Activated T-cell treated with anti-CD3 and anti-CD28 coated beads, Interleukin-2, amount 50 U/mL, for 4 hours (primary cell): ENCODE measurements around the gene KIAA1958. TPM values are rescaled to one million over a fixed set of nuclear protein-coding genes. Genes with fewer than 3 reads are reported as not detected.
"Not testable (repeated sequence)": the region's sequence is repeated elsewhere in the genome, so short reads cannot be mapped to it uniquely, and the experiment has no call there.

Experiments used
- ATAC-seq, 2 donors: fragments of 200-7000 bp; cut with Tn5 transposase; one replicate each; pipeline ENCODE4 v1.10.0; 2021
- DNase-seq: peaks from one replicate; pipeline ENCODE4 v3.0.0-alpha.2; 2020
- H3K27me3 Mint-ChIP-seq: one replicate; pipeline ENCODE4 v1.8.0; 2021; ENCODE audit warnings: low read depth, mixed read lengths
- H3K36me3 Mint-ChIP-seq: one replicate; pipeline ENCODE4 v1.8.0; 2022; ENCODE audit warnings: mixed read lengths; ENCODE audit not compliant: insufficient read depth
- H3K4me1 Mint-ChIP-seq: one replicate; pipeline ENCODE4 v1.8.0; 2021; ENCODE audit warnings: low read depth, mixed read lengths
- H3K4me3 Mint-ChIP-seq: one replicate; pipeline ENCODE4 v1.8.0; 2021; ENCODE audit warnings: mild to moderate bottlenecking, moderate library complexity, mixed read lengths
- H3K9me3 Mint-ChIP-seq: one replicate; pipeline ENCODE4 v1.8.0; 2021; ENCODE audit warnings: mixed read lengths
- total RNA-seq, 3 donors: library from RNA; stranded (reverse); gene quantifications; one replicate each; pipeline ENCODE4 v1.2.1, GENCODE V29; 2021

KIAA1958 gene
- total RNA-seq, 3 donors from 2014 or later = 4.7 to 6.9 (median 6.7) TPM

- no peak for ATAC-seq
- no peaks in the 10 kb centered on the region for H3K9me3 Mint-ChIP-seq
- H3K4me1 Mint-ChIP-seq = no peaks in the 10 kb centered on the region
- no peak overlapping the region for H3K4me3 Mint-ChIP-seq
- H3K27me3 Mint-ChIP-seq = no peaks in the 10 kb centered on the region
- DNase-seq = no peak
- H3K36me3 Mint-ChIP-seq = no peaks in the 10 kb centered on the region
Observed at GRCh38 chr9:112562235-112562958, 75.8 kb downstream of the KIAA1958 start.

DNA sequence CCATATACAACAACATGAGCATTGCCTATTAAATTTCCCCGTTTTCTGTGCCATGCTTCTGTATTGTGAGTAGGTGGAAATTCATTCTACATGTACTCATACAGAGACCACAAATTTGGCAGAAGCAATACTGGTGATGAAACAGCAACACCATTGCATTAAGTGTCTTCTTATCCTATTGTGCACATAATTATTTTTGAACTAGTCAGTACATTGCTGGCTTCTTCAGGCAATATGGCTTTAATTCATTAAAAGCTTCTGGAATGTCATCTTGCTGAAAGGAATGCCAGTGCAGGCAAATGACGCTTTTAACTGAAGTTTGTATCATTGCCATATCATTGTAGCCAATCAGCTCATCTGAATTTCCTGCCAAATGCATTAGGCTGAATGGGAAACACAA is 82.6 kb downstream of the KIAA1958 start:
- no peak overlapping the region for H3K4me3 Mint-ChIP-seq
- DNase-seq (no peak), ATAC-seq (no peak)
- H3K4me1 Mint-ChIP-seq = no peaks in the 10 kb centered on the region
- peaks cover under 1% of the 10 kb centered on the region for H3K36me3 Mint-ChIP-seq
- H3K9me3 Mint-ChIP-seq = no peaks in the 10 kb centered on the region
- H3K27me3 Mint-ChIP-seq = no peaks in the 10 kb centered on the region

DNA sequence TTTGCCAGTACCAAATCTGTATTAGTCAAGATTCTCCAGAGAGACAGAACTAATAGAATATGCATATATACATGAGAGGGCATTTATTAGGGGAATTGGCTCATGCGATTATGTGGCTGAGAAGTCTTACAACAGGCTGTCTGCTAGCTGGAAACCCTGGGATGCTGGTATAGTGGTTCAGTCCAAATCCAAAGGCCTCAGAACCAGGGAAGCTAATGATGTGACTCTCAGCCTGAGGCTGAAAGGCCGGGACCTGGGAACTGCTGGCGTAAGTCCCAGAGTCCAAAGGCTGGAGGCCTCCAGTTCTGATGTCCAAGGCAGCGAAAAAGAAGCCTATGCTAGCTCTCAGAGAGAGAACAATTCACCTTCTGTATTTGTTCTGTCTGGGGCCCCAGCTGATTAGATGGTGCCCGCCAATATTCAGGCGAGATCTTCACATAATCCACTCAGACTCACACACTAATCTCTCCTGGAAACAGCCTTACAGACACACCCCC is 84.1 kb downstream of the KIAA1958 start:
- ATAC-seq = no peak
- Mint-ChIP-seq H3K9me3 (no peaks in the 10 kb centered on the region), H3K4me3 (no peak overlapping the region), H3K4me1 (no peaks in the 10 kb centered on the region), H3K27me3 (no peaks in the 10 kb centered on the region), H3K36me3 (peaks cover 11% of the 10 kb centered on the region)
- no peak for DNase-seq

DNA sequence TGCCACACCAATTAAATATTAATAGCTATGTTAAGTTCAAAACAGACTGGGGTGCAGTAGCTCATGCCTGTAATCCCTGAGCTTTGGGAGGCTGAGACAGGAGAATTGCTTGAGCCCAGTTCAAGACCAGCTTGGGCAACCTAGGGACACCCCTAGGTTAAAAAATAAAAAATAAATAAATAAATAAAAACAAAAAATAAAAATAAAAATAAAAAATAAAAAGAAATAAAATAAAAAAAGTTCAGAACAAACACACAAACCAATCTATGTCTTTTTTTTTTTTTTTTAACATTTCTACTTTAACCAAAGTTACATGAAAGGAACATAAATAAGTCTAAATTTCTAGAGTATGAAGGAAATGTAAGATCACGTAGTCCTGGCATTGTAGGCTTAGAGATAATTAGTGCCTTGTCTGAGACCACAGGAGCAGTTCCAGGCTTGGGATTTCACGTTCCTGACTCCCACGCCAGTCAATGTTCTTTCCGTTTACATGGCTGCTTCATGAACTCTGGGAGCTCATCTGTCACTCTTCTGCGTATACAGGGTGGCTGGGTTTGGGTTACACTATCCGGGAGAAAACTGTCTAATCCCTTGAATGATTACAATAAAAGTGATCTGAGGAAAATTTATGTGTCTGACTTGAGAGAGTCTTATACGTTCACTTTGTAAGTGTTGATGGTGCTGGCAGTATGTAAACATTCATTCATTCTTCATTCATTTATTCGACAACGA is 85.2 kb downstream of the KIAA1958 start:
- no peaks in the 10 kb centered on the region for H3K27me3 Mint-ChIP-seq
- H3K36me3 Mint-ChIP-seq = peaks cover 11% of the 10 kb centered on the region
- DNase-seq (no peak), ATAC-seq (no peak)
- H3K4me1 Mint-ChIP-seq = no peaks in the 10 kb centered on the region
- H3K9me3 Mint-ChIP-seq = no peaks in the 10 kb centered on the region
- no peak overlapping the region for H3K4me3 Mint-ChIP-seq

GRCh38 chr9:112572416-112572815 is 85.8 kb downstream of the KIAA1958 start:
- Mint-ChIP-seq H3K4me1 (no peaks in the 10 kb centered on the region), H3K4me3 (no peak overlapping the region), H3K9me3 (no peaks in the 10 kb centered on the region), H3K36me3 (peaks cover 11% of the 10 kb centered on the region), H3K27me3 (no peaks in the 10 kb centered on the region)
- DNase-seq (no peak), ATAC-seq (no peak)

- Mint-ChIP-seq H3K36me3 (peaks cover 11% of the 10 kb centered on the region), H3K4me3 (no peak overlapping the region), H3K4me1 (no peaks in the 10 kb centered on the region), H3K9me3 (no peaks in the 10 kb centered on the region), H3K27me3 (no peaks in the 10 kb centered on the region)
- no peak for DNase-seq
- no peak for ATAC-seq
Observed at GRCh38 chr9:112574008-112574407, 87.4 kb downstream of the KIAA1958 start.

GRCh38 chr9:112575107-112575506 is 88.5 kb downstream of the KIAA1958 start:
- ATAC-seq = no peak

DNA sequence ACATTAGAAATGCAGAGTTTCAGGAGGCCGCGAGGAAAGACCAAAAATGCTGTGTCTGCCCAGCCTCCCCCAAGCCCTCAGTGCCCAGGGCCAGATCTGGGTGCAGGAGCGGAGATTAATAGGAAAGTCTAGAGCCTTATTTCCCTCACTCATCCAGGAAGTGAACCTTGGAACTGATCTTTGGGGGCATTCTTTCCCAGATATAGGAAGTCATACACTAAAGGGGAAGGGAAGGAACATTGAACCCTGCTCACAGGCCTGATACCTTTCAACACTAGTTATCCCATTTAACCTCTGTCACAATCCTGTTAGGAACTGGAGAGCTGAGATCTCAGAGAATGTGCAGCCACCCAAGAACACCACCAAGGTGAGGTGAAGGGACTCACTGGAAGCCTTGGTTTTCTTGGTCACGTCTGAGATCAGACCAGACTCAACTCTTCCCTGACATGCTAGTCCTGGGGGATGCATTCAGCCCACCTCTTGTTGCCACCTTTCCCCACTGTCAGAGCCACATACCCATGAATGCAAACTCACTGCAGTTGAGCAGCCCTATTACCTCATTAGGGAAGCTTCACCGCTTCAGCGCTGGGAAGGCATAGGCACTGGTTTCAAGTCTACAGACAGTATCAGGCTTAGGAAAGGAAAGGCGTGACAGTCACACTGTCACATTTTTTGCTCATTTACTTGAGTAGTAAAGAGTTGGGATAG is 95.0 kb downstream of the KIAA1958 start:
- Mint-ChIP-seq H3K4me1 (no peaks in the 10 kb centered on the region), H3K4me3 (no peak overlapping the region), H3K27me3 (no peaks in the 10 kb centered on the region), H3K9me3 (no peaks in the 10 kb centered on the region), H3K36me3 (no peaks in the 10 kb centered on the region)
- no peak for DNase-seq
- no peak for ATAC-seq

More at GRCh38 chr9:112575107-112575506, 88.5 kb downstream of the KIAA1958 start:
- DNase-seq = no peak
- Mint-ChIP-seq H3K4me1 (no peaks in the 10 kb centered on the region), H3K4me3 (no peak overlapping the region), H3K36me3 (peaks cover 11% of the 10 kb centered on the region), H3K9me3 (no peaks in the 10 kb centered on the region), H3K27me3 (no peaks in the 10 kb centered on the region)

GRCh38 chr9:112582371-112583262 is 96.0 kb downstream of the KIAA1958 start:
- no peaks in the 10 kb centered on the region for H3K4me1 Mint-ChIP-seq
- no peak overlapping the region for H3K4me3 Mint-ChIP-seq
- DNase-seq = no peak
- no peaks in the 10 kb centered on the region for H3K27me3 Mint-ChIP-seq
- no peak for ATAC-seq
- H3K36me3 Mint-ChIP-seq = no peaks in the 10 kb centered on the region
- no peaks in the 10 kb centered on the region for H3K9me3 Mint-ChIP-seq

DNA sequence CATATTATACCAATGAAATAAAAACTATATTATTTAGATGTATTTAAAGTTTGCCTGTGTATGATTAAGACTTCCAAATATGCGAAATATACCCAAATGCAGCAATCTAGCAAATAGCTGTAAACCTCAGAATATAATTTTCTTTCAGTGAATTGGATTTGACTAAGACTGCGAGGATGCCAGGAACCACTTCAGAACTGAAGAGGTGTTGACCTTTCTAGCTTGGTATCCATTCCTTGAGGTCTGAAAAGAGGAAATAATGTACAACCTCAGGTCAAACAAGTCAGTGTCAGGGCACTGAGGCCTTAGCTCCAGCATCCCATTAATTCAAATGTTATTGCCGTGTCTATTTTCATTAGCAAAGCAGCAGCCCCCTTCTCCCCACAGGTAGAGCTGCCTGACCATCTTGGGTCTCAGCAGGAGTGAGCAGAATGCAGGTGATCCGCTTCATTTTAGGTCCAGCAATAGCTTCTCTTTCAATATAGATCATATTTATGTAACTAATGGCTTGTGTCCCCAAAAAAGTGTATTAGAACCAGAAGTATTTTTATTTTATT is 100.0 kb downstream of the KIAA1958 start:
- Mint-ChIP-seq H3K4me1 (no peaks in the 10 kb centered on the region), H3K4me3 (no peak overlapping the region), H3K36me3 (no peaks in the 10 kb centered on the region), H3K27me3 (no peaks in the 10 kb centered on the region), H3K9me3 (no peaks in the 10 kb centered on the region)
- ATAC-seq = no peak
- DNase-seq = no peak

- ATAC-seq, H3K4me3 Mint-ChIP-seq, H3K36me3 Mint-ChIP-seq, DNase-seq, H3K9me3 Mint-ChIP-seq, H3K4me1 Mint-ChIP-seq, H3K27me3 Mint-ChIP-seq: not testable (repeated sequence)
Observed at GRCh38 chr9:112591875-112592274, 105.2 kb downstream of the KIAA1958 start.

- ATAC-seq = no peak
- DNase-seq = no peak
- no peak overlapping the region for H3K4me3 Mint-ChIP-seq
- no peaks in the 10 kb centered on the region for H3K27me3 Mint-ChIP-seq
- H3K36me3 Mint-ChIP-seq = peaks cover 2% of the 10 kb centered on the region
- H3K9me3 Mint-ChIP-seq = no peaks in the 10 kb centered on the region
- no peaks in the 10 kb centered on the region for H3K4me1 Mint-ChIP-seq
Observed at GRCh38 chr9:112599732-112600131, 113.1 kb downstream of the KIAA1958 start.

DNA sequence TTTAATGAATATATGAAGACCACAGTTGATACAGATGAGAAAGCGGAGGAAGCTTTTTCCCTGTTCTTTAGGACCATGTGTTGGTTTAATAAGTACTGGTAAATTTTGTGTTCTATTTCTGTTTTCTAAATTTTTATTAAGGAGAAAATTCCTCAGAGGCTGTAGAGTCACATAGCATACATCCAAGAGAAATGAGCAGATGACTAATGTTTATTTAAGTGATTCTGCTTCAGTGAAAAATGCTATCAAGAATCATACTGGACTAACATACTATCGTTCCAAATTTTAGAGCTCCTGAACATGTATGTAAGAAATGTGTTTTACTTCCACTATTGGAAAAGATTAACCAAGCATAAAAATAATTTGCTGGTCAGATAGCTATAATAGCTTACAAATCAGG is 115.0 kb downstream of the KIAA1958 start:
- H3K36me3 Mint-ChIP-seq = peaks cover 2% of the 10 kb centered on the region
- DNase-seq = no peak

More for the DNA sequence above, 115.0 kb downstream of the KIAA1958 start:
- no peaks in the 10 kb centered on the region for H3K4me1 Mint-ChIP-seq
- H3K27me3 Mint-ChIP-seq = no peaks in the 10 kb centered on the region
- no peak overlapping the region for H3K4me3 Mint-ChIP-seq
- no peak for ATAC-seq
- no peaks in the 10 kb centered on the region for H3K9me3 Mint-ChIP-seq
